Measurements from ENCODE around the gene RPS28.
"Not testable (repeated sequence)": the region's sequence is repeated elsewhere in the genome, so short reads cannot be mapped to it uniquely, and the experiment has no call there.

The RPS28 gene

DNA sequence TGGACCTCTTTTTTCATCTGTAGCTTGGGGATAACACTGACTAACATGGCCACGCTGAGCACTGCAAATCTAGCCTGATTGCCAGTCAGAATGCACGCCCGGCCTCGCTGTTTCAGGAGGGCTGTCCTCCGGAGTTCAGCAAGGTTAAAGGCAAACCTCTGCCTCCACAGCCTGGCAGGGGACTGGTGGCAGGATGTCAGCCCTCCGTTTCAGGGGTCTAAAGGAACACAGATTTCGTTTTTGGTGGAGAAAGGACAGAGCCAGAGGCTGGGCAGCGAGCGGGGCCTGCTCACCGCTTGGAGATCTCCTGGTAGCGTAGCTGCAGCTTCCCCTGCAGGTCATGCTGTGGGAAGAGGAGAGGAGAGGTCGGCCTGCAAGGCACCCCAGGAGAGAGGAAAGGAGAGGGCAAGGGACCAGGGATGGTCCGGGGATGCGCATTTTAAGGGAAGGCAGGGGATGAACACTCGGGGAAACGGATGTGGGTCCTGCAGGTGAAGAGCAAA, 681 bp upstream of the RPS28 start:
- no peak for DNase-seq

- no peak for DNase-seq
Measured at GRCh38 chr19:8321986-8322637, 816 bp downstream of the RPS28 start.

DNA sequence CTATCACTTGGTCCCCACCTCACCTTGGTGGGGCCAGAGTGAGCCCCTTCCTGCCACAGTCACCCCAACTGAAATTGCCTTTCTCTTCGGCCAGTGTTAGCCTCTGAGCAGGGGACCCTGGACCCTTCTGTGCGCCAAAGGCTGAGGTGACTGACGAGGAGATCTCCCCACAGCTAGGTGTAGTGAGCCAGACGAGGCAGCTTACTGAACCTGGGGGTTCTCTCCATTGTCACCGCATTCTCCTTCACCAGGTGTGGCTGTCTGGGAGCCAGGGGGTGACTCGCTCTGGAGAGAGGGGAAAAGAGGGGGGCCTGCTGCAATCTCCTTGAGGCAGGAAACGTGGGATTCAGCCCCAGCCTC, 1.3 kb downstream of the RPS28 start:
- DNase-seq = no peak

DNA sequence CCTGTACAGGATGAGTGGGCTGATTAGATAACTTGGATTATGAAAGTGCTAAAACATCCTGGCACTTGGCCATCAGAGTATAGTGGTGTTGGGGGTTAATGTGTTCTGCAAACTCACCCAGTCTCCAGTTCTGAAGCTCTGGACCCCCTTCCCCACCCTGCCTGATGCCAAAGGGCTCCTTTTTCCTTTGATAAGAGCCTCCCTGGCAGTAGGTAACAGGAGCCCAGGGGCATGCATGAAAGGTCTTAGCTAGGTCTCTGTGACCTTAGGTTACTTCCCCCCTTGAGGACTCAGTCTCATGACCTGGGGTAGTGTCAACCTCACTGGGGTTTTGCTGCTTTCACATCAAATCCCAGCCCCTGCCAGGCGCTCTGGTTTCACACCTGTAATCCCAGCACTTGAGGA, 2.5 kb downstream of the RPS28 start:
- DNase-seq = no peak

- DNase-seq = no peak
Measured at GRCh38 chr19:8324186-8325050, 3.1 kb downstream of the RPS28 start.

- no peak for DNase-seq
Measured at GRCh38 chr19:8325454-8325853, 4.2 kb downstream of the RPS28 start.

GRCh38 chr19:8329996-8330395, 8.7 kb downstream of the RPS28 start:
- DNase-seq = no peak

DNA sequence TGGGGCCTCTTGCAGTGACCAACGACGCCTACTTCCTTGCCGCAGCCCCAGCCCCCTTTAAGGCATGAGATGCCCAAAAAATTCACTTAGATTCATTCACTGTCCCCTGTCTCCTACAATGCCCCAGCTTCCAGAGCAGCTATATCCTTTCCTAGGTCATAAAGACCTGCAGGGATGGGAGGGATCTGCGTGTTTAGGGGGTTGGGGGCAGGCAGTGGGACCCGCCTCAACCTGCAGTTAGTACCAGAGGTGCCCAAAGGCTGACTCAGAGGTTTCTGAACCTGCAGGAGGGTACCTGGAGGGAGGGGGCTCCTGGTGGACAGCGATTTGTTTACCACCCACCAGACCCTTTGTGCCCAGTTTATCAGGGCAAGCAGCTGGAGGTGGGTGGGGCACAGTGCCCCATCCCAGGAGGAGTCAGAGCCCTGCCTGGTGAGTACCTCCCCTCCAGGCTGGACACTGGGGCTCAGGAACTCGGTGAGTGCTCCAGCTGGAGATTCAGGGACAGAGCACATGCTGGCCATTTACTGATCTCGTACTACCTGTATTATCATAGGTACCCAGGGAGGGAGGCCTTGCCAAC, 10.1 kb downstream of the RPS28 start:
- DNase-seq = no peak

- DNase-seq = no peak
Measured at GRCh38 chr19:8332976-8333766, 11.9 kb downstream of the RPS28 start.

- DNase-seq = no peak
Measured at GRCh38 chr19:8333767-8334457, 12.6 kb downstream of the RPS28 start.

DNA sequence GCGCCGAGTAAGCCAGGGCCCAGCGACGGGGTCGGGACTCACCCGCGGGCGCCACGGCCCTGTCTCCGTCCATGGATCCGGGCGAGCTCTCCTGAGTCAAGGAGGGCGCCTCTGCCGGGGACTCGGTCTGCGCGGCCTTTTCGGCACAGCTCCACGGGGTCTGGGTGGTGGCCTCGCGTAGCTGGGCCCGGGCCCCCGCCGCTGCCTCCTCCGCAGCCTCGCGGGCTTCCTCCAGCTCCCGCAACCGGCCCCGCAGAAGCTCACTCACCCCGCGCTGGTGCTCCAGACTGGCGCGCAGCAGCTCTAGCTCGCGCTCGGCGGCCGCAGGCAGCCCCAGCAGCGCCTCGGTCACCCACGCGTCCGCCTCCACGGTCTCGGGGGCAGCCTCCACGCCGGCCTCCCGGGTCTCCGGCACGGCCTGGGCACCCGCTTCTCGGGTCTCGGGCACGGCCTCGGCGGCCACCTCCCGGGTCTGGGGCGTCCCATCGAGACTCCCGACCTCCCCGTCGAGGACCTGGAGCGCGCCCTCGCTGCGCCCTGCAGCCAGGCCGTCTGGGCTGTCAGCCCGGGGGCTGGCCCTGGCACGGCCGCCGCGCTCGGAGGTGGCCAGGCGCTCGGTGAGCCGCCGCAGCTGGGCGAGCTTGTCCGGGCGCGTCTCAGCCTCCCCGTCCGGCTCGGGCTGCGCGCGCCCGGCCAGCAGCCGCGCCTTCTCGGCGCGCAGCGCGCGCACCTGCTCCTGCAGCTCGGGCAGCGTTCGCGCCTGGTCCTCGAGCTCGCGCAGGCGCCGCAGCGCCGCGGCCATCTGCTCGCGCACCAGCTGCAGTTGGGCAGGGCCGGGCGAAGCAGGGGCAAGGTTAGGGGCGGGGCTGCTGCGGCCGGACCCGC, 13.4 kb downstream of the RPS28 start:
- DNase-seq = no peak

DNA sequence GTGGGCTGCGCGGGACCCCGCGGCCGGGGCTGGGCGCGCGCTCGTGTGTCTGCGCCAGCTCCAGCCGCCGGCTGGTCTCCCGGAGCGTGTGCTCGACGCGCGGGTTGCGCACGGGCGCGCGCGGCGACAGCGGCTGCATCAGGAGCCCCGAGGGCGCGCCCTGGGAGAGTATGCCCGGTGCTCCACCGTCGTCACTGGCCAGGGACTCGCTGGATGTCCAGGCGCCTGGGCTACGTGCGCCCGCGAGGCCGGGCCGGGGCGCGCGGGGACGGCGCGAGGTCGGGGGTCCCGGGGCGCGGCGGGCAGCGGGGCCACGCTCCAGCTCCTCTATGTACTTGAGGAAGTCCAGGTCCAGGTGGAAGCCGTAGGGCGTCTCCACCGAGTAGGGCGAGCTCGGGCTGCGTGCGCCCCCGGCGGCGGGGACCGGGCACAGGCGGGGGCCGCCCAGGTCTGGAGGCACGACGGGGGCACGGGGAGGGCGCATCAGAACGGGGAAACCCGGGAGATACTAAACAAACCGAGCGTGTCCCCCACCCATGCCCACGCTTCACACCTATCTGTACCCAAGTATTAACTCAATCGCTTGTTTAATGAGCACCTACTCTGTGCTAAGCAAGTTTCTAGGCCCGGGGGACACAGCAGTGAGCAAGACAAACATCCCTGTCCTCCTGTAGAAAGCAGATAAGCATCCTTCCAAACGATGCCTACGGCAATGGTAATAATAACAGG, 14.2 kb downstream of the RPS28 start:
- no peak for DNase-seq

- DNase-seq = no peak
Measured at GRCh38 chr19:8336072-8336569, 14.8 kb downstream of the RPS28 start.

DNA sequence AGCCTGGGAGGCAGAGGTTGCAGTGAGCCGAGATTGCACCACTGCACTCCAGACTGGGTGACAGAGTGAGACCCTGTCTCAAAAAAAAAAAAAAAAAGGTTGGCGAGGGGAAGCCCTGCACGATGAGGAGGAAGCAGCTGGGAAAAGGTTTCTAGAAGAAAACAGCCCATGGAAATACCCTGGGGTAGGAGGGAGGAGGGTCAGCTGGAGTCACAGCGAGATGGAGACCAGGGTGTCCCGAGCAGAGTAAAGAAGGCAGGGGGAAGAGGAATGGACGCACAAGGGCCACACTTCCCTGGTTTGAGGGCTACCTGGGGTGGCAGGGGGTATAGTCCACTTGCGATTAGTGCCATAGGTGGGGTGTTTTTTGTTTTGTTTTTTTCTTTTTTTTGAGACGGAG, 15.4 kb downstream of the RPS28 start:
- no peak for DNase-seq

DNA sequence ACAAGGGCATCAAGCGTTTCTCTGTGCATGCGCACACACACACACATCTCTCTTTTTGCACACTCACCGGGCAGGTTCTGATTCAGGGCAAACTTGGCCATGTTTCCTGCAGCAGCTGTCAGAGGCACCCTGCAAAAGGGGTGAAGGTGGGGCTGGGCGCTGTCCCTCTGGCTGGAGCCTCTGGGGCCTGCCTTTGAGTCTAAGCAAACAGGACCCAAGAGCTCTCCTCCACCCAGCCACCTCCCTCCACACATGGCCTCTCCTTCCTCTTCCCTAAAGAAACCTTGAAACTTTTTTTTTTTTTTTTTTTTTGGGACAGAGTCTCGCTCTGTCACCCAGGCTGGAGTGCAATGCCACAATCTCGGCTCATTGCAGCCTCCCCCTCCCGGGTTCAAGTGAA, 16.4 kb downstream of the RPS28 start:
- no peak for DNase-seq

GRCh38 chr19:8338835-8339234, 17.5 kb downstream of the RPS28 start:
- DNase-seq = no peak

DNA sequence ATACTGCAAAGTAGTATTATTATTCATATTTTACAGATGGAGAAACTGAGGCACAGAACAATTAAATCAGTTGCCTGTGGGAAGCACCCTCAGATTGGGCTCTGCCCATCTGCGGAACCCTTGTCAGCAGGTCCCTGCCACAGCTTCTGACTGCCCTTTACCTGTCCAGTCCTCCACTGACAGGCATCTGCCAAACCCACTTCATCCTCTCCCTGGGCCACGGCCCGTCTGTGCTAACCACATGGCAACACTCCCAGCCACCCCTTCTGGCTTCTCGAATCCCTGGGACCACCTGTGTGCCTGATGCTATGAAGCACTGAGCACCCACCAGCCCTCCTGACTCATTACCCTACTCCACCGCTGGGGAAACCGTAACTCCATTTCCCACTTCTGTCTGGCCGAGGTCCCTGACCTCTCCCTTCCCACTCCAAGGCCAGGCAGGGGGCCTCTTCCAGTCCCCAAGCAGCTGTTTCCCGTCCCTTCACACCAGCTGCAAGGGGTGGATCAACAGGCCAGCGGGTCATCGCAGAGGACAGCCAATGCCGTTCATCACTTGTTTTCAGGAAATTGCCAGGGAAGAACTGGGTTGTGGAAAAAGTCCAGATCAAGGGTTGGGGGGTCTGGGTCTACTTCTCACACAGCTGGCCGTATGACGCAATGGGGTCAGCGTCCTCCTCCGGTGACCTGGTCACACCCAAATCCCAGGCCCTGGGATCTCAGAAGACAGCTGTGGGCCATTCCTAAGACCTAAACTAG, 19.2 kb downstream of the RPS28 start:
- DNase-seq = no peak

DNA sequence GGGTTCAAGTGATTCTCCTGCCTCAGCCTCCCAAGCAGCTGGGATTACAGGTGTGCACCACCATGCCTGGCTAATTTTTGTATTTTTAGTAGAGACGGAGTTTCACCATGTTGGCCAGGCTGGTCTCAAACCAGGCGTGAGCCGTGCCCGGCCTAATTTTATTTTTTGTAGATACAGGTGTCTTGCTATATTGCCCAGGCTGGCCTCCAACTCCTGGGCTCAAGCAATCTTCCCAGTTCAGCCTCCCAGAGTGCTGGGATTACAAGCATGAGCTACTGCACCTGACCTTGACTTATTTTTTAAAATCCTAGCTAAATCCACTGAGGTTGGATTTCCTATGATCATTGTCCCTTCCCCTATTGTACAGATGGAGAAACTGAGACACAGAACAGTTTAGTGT, 20.2 kb downstream of the RPS28 start:
- DNase-seq = not testable (repeated sequence)

DNA sequence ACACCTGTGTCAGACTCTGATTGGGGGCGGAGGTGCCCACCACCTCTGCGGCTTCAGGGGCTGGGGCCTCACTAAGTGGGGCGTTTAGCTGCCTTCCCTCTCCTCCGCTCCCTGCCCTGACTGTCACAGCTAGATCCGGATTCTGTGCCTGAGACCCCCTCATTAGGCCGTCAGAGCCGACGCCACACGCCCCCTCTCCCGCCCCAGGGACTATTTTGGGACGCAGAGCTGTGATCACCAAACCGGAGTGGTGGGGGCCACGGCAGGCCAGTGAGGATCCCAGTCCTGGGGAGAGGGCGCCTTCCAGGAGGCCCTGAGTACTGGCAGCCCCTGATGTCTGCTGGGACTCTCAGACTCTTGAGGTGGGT, 21.0 kb downstream of the RPS28 start:
- no peak for DNase-seq
